ENCODE data around the gene EBLN2.

GRCh38 chr3:73094951-73095350 lies 33.5 kb downstream of the EBLN2 start:
- no peak for TF ChIP-seq CTCF (conservative IDR thresholded peaks at IDR 0.05; ENCODE audit: low read length)
- no peak for TF ChIP-seq EZH2phosphoT487 (IDR thresholded peaks at IDR 0.05; ENCODE audit: borderline replicate concordance)

Measured in Loucy (cell line).